ENCODE data around the gene TUT1. TPM values are rescaled to one million over a fixed set of nuclear protein-coding genes. Genes with fewer than 3 reads are reported as not detected.

Gene TUT1
- total RNA-seq, 6 experiments from 2014 or later: 14.6 to 18.0 (median 16.9) TPM

GRCh38 chr11:62545437-62546243, 45.7 kb downstream of the TUT1 start:
- Mint-ChIP-seq H3K4me1 (ENCODE audit: low read depth) (peaks cover 45% of the 10 kb centered on the region), H3K36me3 (ENCODE audit: low read depth) (peaks cover 37% of the 10 kb centered on the region), H3K27me3 (ENCODE audit: insufficient read depth) (peaks cover 12% of the 10 kb centered on the region), H3K4me3 (peak overlapping the region; percentile 98), H3K27ac (peak overlapping the region; percentile 86), H3K9me3 (no peaks in the 10 kb centered on the region)
- TF ChIP-seq, protein P1, sequence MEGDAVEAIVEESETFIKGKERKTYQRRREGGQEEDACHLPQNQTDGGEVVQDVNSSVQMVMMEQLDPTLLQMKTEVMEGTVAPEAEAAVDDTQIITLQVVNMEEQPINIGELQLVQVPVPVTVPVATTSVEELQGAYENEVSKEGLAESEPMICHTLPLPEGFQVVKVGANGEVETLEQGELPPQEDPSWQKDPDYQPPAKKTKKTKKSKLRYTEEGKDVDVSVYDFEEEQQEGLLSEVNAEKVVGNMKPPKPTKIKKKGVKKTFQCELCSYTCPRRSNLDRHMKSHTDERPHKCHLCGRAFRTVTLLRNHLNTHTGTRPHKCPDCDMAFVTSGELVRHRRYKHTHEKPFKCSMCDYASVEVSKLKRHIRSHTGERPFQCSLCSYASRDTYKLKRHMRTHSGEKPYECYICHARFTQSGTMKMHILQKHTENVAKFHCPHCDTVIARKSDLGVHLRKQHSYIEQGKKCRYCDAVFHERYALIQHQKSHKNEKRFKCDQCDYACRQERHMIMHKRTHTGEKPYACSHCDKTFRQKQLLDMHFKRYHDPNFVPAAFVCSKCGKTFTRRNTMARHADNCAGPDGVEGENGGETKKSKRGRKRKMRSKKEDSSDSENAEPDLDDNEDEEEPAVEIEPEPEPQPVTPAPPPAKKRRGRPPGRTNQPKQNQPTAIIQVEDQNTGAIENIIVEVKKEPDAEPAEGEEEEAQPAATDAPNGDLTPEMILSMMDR (IDR thresholded peaks at IDR 0.05): peak; percentile 39; the same call in 1 of the 2 replicates
- DNase-seq: peak; percentile 85

DNA sequence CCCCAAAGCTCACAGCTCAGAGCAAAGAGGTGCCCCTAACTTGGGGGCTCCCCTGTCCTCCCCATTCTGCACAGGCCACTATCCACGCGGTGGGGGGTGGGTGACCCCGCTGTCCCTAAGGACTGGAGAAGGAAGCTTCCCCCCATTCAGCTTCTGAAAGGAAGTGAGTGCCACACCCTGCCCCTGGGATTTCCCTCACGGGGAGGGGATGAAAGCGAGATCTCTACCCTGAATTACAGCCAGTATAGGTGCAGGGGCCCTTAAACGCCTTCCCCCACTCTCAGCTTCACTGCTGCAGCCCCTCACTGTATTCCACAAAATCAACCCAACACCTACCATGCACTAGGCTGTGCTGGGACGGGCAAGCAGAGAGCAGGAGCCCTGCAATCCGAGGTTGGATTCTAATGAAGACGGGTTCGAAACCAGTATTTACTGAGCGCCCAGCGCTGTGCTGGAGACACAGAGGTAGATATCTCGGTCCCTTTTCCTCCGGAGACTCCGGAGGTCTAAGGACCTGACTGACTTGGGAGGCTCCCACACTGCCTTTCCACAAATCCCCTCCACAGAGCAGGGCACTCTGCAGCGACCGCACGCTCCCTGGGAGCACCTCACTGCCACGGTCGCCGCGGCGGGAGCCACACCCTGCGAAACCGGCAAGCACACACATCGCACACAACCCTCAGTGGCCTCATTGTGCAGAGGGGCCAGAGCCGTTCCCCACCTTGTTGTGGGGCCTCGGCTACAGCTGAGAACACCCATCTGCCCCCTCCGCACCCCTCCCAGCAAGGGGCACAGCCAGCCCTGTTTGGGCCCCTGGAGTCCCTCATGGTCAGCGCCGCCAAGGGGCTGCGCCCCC, 46.5 kb downstream of the TUT1 start:
- peak overlapping the region; percentile 98 for H3K4me3 Mint-ChIP-seq
- peaks cover 37% of the 10 kb centered on the region for H3K36me3 Mint-ChIP-seq (ENCODE audit: low read depth)
- TF ChIP-seq, protein P1 (IDR thresholded peaks at IDR 0.05): no peak
- peak overlapping the region; percentile 86 for H3K27ac Mint-ChIP-seq
- H3K4me1 Mint-ChIP-seq (ENCODE audit: low read depth): peaks cover 53% of the 10 kb centered on the region
- H3K9me3 Mint-ChIP-seq: no peaks in the 10 kb centered on the region
- peaks cover 12% of the 10 kb centered on the region for H3K27me3 Mint-ChIP-seq (ENCODE audit: insufficient read depth)
- DNase-seq: no peak

DNA sequence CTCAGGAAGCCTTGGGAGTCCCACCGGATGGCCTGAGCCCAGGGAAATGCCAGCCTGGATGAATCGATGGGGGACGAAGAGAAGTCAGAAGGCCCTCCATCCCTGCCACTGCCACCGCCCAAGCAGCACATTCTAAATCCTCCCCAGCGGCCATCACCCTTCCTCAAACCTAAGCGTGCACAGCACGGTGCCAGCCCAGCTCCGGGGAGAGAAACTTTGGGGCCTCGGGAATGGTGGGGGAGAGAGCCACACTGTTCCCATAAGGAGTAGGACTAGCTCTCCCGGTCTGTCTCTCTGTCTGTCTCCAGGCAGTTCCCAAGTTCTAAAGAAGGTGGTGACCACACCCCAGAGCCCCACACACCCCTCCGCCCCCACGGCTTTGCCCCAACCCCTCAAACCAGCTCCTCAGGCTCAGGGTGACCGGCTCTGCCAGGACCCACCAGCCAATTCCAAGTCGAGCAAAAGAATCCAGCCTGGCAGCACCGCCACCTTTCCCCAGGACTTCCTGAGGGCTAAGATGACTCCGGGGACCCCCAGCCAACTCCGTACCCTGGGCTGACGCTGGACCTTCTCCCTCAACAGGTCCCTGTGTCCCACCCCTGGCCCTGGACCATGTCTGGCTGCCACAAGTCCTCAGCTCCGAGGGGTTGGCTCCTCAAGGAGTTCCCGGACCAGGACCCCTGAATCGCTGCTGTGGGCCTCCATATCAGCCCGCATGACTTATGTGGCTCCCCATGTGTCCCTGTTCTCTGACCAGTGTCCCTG, 47.5 kb downstream of the TUT1 start:
- Mint-ChIP-seq H3K4me3 (peak overlapping the region; percentile 98), H3K4me1 (ENCODE audit: low read depth) (peaks cover 62% of the 10 kb centered on the region), H3K36me3 (ENCODE audit: low read depth) (peaks cover 40% of the 10 kb centered on the region), H3K9me3 (no peaks in the 10 kb centered on the region), H3K27ac (peak overlapping the region; percentile 86), H3K27me3 (ENCODE audit: insufficient read depth) (peaks cover 12% of the 10 kb centered on the region)
- TF ChIP-seq, protein P1 (IDR thresholded peaks at IDR 0.05): no peak
- DNase-seq: no peak

GRCh38 chr11:62542750-62543567, 48.4 kb downstream of the TUT1 start:
- DNase-seq: peak; percentile 67
- Mint-ChIP-seq H3K36me3 (ENCODE audit: low read depth) (peaks cover 43% of the 10 kb centered on the region), H3K27me3 (ENCODE audit: insufficient read depth) (peaks cover 12% of the 10 kb centered on the region), H3K4me1 (ENCODE audit: low read depth) (peaks cover 62% of the 10 kb centered on the region), H3K27ac (peak overlapping the region; percentile 86), H3K4me3 (peak overlapping the region; percentile 98), H3K9me3 (no peaks in the 10 kb centered on the region)
- TF ChIP-seq, protein P1 (IDR thresholded peaks at IDR 0.05): peak; percentile 99
